OCI-M2 (cell line): ENCODE measurements around the gene KRTAP1-1.
"Not testable (repeated sequence)": the region's sequence is repeated elsewhere in the genome, so short reads cannot be mapped to it uniquely, and the experiment has no call there.

Source experiments
- DNase-seq: peaks from one replicate; lab custom pipeline; 2025; ENCODE audit not compliant: unreplicated experiment; lab: John Stamatoyannopoulos, UW

The KRTAP1-1 gene

DNA sequence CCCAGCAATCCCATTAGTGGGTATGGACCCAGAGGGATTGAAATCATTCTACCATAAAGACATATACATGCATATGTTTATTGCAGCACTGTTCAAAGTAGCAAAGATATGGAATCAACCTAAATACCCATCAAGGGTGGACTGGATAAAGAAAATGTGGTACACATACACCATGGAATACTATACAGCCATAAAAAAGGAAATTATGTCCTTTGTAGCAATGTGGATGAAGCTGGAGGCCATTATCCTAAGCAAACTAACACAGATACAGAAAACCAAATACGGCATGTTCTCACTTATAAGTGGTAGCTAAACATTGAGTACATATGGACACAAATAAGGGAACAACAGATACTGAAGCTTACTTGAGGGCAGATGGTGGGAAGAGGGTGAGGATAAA lies 16.3 kb upstream of the KRTAP1-1 start:
- DNase-seq, result no peak

DNA sequence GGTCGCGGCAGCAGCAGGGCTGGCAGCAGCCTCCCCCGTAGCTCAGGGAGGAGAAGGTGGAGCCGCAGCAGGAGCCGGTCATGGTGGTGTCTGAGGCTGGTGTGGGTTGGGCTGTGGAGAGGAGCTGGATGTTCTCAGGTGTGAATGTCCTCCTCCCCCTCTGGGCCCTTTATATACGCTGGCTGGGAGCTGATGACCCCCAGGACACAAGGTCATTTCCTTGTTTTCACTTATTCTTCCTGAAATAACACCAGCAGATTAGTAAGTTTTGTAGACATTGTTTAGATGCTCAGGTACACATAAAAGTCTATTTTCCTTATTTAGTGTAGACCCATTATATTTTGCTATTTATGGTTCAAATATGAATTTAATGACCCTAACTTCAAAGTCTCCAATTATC lies 13.9 kb upstream of the KRTAP1-1 start, which contains the start of gene KRTAP2-2:
Gene KRTAP2-2, minus strand, starts transcription at position 101 of the 400 bp plus-strand sequence. Its CDS starts 19 bp downstream, at position 82.
- DNase-seq, result not testable (repeated sequence)

DNA sequence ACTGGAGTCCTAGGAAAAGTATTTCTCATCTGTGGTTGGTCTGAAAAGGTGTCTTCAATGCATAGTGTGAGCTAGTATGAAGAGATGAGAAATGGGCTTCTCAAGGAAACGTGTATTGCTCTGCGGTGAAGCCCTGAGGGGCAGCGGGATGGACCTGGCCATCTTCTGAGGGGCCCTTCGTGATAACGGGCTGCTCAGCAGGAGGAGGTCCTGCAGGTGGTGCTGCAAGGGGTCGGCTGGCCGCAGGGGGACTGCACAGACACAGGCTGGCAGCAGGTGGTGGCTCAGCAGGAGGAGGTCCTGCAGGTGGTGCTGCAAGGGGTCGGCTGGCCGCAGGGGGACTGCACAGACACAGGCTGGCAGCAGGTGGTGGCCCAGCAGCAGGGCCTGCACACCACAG lies 13.3 kb upstream of the KRTAP1-1 start:
- DNase-seq, result not testable (repeated sequence)

DNA sequence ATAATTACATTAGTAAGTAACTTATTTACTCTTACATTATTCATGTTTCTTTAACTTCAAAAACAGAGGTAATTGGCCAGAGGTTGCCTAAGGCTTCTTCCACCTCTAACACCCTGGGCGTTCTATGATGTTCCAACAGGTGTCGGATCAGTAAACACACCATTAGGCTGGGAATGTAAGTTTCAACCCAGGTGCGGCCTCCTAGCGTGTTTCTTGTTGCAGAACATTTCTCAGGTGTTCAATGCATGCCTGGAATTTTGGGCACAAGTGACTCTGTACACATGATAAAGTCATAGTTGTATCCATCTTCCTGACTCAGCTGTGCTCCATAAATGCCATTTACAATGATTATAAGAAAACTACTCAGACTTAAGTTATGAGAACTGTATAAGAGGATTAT lies 12.8 kb upstream of the KRTAP1-1 start:
- no peak for DNase-seq

DNA sequence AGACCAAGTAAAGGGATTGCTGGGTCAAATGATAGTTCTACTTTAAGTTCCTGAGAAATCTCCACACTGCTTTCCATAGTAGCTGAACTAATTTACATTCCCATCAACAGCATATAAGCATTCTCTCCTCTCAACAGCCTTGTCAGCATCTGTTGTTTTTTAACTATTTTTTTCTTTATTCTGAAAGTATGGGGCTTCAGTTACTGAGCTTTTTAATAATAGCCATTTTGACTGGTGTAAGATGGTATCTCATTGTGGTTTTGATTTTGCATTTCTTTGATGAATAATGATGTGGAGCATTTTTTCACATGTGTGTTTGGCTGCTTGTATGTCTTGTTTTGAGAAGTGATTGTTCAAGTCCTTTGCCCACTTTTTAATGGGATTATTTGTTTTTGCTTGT lies 11.3 kb upstream of the KRTAP1-1 start:
- no peak for DNase-seq

DNA sequence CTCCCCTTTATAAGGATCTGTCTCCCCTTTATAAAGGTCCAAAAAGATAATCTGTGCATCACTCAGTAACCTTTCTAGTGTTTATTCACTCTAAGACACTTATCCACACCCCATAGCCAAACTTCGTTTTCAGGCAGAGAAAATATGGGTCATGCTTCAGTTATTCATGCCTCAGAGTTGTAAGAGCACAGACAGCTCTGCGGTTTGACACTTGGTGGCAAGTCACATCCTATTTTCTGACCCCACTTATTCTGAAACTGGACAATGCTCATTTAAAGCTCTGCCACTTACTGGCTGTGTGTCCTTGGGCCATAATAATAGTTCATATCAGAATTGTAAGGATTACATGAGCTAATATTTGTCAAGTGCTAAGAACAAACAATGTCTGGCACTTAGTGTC lies 7.9 kb upstream of the KRTAP1-1 start:
- no peak for DNase-seq

DNA sequence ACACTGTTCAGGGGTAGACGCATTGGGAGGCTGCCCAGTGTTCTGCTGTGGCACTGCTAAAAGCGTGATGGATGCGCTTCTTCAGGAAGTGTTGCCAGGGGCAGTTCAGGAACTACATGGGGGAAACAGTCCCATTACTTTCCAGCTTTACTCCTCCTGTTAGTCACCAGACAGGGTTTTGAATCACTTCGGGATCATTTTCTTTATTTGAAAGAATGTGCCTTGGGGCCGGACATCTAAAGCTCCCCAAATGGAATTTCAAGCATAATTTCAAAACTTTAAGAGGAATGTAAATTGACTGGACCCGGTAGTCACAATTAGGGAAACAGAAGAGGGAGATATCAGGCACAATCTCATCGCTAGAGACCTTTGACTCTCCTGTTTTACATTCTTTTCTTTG lies 7.2 kb upstream of the KRTAP1-1 start:
- no peak for DNase-seq

DNA sequence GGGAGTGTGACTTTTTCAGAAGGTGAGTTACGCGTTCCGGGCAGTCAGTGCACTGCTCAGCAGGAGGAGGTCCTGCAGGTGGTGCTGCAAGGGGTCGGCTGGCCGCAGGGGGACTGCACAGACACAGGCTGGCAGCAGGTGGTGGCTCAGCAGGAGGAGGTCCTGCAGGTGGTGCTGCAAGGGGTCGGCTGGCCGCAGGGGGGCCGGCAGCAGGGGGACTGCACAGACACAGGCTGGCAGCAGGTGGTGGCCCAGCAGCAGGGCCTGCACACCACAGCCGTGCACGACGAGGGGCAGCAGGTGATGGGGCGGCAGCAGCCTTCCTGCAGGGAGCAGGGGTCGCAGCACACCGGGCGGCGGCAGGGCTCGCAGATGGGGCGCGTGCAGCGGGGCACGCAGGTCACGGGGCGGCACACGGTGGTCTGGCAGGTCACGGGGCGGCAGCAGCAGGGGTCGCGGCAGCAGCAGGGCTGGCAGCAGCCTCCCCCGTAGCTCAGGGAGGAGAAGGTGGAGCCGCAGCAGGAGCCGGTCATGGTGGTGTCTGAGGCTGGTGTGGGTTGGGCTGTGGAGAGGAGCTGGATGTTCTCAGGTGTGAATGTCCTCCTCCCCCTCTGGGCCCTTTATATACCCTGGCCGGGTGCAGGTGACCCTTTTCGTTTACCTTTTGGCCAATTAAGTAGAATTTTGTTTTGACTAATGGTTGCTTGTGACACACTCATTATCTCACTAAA lies 5.7 kb upstream of the KRTAP1-1 start, which contains the start of gene KRTAP2-1:
Gene KRTAP2-1, minus strand, starts transcription at position 582 of the 731 bp plus-strand sequence. Its CDS starts 49 bp downstream, at position 533.
- not testable (repeated sequence) for DNase-seq

DNA sequence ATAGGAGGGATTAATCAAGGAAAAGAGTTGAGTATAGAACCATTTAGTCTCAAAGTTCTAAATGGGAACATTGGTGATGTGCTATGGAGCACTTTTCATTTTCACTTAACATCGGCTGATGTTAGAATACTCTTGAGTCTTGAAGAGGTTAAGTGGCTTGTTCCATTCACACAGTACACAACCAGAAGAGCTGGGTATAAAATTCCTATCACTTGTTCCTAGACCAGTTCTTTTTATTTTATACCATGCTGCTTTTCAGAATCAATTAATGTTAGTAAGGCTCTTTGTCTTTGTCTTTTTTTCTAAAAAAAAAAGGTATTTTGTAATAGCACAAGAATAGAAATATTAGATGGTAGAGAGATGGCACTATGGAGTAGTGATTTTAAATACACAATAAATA lies 1.7 kb upstream of the KRTAP1-1 start:
- DNase-seq, result no peak

DNA sequence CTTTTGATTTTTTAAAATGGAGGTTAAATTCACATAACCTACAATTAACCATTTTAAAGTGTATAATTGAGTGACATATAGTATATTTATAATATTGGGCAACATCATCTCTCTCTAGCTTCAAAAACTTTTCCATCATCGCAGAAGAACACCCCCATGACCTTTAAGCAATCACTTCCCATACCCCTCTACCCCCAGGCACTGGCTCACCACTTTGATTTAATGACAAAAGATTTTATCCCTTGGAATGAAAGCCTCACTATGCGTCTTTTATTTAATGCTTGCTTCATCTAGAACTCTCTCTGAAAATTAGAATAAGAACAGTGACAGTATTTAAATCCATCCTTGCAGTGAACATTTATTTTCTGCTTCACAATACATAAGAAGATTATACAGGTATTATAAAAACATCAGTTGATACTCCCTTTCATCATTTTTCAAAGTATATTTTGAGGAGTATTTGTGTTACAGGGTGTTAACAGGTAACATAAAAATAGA lies 3.3 kb downstream of the KRTAP1-1 start:
- no peak for DNase-seq

DNA sequence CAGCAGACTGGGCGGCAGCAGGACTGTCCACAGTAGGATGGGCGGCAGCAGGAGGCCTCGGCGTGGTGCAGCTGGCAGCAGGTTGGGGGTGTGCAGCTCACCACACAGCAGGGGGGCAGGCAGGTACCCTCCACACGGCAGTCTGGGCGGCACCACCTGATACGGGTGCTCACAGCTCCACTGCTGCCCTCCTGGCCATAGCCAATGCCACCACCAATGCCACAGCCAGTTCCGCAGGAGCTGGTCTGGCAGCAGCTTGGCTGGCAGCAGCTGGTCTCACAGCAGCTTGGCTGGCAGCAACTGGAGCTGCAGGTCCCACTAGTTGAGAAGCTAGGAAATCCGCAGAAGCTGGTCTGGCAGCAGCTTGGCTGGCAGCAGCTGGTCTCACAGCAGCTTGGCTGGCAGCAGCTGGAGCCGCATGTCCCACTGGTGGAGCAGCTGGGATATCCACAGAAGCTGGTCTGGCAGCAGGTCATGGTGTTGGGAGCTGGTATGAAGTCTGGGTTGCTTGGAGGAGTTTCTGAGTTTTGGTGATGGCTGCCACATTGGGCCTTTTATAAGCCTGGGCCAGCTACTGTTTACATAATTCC lies 6.8 kb downstream of the KRTAP1-1 start, which contains the start of gene KRTAP1-3:
Gene KRTAP1-3, minus strand, starts transcription at position 529 of the 590 bp plus-strand sequence. Its CDS starts 53 bp downstream, at position 476.
- not testable (repeated sequence) for DNase-seq

DNA sequence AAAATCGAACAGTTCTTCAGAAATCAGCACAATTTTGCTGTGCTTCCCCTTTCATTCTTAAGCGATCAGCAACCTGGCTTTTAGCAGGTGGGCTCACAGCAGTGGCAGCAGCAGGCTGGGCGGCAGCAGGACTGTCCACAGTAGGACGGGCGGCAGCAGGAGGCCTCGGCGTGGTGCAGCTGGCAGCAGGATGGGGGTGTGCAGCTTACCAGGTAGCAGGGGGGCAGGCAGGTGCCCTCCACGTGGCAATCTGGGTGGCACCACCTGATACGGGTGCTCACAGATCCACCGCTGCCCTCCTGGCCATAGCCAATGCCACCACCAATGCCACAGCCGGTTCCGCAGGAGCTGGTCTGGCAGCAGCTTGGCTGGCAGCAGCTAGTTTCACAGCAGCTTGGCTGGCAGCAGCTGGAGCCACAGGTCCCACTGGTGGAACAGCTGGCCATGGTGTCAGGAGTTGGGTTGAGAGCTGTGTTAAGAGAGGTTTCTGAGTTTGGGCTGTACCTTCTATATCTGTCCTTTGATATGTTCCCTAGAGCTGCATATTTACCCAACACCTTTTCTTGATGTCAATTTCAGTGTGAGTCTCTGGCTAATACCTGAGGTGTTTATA lies 11.5 kb downstream of the KRTAP1-1 start, which contains the start of gene KRTAP1-4:
Gene KRTAP1-4, minus strand, starts transcription at position 563 of the 613 bp plus-strand sequence. Its CDS starts 117 bp downstream, at position 446.
- no peak for DNase-seq

DNA sequence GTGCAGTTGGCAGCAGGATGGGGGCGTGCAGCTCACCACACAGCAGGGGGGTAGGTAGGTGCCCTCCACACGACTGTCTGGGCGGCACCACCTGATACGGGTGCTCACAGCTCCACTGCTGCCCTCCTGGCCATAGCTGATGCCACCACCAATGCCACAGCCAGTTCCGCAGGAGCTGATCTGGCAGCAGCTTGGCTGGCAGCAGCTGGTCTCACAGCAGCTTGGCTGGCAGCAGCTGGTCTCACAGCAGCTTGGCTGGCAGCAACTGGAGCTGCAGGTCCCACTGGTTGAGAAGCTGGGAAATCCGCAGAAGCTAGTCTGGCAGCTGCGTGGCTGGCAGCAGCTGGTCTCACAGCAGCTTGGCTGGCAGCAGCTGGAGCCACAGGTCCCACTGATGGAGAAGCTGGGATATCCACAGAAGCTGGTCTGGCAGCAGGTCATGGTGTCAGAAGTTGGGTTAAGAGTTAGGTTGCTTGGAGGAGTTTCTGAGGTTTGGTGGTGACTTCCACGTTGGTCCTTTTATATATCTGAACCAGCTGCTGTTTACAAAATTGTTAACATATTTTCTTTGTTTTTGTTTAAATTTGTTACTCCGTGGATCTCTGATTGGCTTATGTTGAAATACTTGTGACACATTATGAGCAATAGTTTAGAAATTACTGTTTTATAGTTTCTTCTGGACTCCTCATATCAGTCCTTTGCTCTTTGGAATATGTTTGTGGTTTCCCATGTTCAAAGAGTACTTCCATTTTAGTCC lies 14.4 kb downstream of the KRTAP1-1 start, which contains the start of gene KRTAP1-5:
Gene KRTAP1-5, minus strand, starts transcription at position 494 of the 757 bp plus-strand sequence. Its CDS starts 53 bp downstream, at position 441.
- DNase-seq, result no peak

DNA sequence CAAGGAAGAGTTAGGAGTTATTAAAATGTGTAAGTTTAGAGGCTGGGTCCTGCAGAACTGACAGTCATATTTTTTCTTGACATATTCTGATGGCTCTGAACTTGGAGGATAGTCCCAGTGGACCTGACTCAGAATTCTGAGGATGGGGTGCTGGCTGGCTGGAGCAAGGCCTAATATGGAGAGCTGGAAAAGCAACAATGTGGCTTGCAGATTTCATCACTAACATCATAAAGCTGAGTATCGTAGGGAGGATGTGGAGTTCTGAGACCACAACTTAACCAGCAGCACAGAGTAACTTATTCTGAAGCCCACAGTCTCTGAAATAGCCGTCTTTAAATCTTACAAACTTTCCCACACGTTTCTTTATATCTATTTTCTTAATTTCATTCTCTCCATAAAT lies 16.6 kb downstream of the KRTAP1-1 start:
- no peak for DNase-seq

DNA sequence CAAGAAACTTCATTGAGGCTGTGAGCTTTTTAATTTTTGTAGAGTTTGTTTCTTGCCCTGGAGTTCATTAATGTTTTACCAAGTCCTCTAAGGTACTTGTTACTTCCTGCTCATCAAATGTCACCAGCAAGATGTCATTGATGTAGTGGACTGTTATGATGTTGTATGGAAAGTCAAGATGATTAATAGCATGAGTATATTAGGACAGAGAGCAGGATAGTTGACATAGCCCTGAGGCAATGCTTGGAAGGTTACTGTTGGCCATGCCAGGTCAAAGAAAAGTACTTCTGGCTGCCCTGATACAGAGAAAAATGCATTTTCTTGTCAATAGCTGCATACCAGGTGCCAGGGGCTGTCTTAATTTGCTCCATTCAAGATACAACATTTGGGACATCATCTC lies 20.9 kb downstream of the KRTAP1-1 start:
- DNase-seq, result no peak

DNA sequence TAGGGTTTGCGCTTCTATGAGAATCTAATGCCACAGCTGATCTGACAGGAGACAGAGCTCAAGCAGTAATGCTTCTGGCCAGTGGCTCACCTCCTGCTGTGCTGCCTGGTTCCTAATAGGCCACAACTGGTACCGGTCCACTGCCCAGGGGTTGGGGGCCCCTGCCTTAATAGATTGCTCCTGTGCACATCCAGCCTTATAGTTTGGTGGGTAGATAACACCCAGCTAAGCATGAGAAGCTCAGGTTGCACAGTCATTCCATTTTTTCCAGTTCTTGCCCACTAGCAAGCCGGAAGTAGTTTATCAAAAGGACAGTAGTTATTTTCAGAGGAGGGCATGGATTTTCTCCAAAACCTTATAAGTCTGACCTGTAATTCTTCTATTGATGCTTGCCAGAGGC lies 21.8 kb downstream of the KRTAP1-1 start:
- no peak for DNase-seq

DNA sequence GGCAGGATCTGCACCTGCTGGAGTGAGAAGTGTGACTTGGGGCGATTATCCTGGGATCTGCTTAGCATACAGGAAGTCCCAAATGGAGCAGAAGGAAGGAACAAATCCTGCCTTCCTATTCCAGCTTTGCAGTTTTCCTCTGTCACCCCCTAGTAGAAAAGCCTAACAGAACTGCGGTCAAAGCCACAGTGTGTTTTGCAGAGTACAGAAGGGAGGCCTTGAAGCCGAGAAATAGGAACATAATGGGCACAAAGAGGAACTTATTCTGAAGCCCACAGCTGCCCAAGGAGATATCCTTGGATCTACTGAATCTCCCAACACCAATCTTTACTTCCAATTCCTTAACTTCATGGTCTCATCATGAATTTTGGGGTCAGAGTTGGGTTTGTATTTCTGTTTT lies 22.7 kb downstream of the KRTAP1-1 start:
- DNase-seq, result no peak

DNA sequence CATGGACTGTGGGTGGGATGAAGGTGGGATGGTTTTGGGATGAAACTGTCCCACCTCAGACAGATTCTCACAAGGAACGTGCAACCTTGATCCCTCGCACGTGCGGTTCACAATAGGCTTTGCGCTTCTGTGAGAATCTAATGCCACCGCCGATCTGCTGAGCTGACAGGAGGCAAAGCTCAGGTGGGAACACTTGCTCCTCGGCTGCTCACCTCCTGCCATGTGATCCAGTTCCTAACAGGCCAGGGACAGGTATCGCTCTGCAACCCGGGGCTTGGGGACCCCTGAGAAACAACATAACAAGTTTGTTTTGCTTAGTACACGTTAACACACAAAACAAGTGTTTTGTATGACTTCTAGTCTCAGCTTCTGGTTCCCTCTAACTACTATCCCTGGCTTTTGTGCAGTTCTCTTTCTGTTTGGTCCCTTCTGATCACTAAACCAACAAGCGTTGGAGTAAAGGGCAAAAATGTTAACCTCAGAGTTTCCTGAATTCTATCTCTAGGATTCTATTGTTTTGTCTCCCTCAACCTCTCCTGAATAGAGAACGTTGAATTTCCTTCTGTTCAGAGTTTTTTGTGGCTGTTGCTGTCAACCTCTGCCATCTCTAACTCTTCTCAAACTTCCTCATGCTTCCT lies 24.6 kb downstream of the KRTAP1-1 start:
- no peak for DNase-seq

DNA sequence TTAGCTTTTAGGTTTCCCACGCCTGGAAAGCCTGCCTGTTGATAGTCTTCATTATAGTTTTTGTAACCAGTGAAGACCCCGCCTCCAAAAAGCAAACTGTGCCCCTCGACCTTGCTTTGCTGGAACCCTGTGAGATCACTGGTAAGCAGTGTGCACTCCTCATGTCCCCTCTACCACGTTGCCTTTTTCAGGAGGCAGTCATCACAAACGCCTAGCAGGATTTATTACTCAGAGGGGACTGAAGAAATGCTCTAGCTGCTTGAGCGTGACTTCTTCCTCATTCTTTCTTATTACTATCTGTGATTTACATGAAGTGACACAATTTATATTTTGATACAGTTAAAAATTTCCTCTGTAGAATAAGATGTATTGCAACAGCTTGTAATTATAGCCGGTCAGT lies 25.8 kb downstream of the KRTAP1-1 start:
- DNase-seq, result no peak

DNA sequence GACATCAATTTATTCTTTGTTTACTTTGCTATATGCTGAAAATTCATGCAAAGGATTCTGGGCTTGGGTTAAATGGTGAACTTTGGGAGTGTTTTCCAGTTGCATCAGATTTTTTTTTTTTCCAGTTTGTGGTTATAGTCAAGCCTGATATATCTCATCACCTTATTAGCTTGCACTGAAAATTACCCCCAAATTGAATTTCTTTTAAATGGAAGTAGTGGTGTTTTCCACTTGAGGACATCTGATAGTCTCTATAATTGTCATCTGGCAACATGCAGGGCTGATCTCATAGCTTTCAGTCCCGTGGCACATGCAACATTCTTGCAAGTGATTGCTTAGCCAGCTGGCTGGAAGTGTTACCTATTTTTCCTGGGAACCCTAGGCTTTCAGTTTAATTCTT lies 27.6 kb downstream of the KRTAP1-1 start:
- no peak for DNase-seq
